ENCODE data around the gene TTBK2. TPM values are rescaled to one million over a fixed set of nuclear protein-coding genes. Genes with fewer than 3 reads are reported as not detected.

The TTBK2 gene
- total and polyA plus RNA-seq, 9 donors, result 5.2 to 28.7 (median 20.2) TPM

GRCh38 chr15:42691308-42691707 lies 229.3 kb downstream of the TTBK2 start:
- WGBS, 3 donors, result 44 to 51% (median 45%) methylated on average over 4 of the region's 4 CpGs
- Histone ChIP-seq H3K27me3 (no peaks in the 10 kb centered on the region), H3K27ac (no peak overlapping the region), H3K4me3 (no peak overlapping the region), H3K9me3 (no peaks in the 10 kb centered on the region), H3K4me1 (ENCODE audit: insufficient read depth) (no peaks in the 10 kb centered on the region), H3K36me3 (no peaks in the 10 kb centered on the region)
- intact Hi-C loops (cut with DNase I), result no loop called here
- TF ChIP-seq CTCF (IDR thresholded peaks at IDR 0.05) (no peak), EP300 (IDR thresholded peaks at IDR 0.05) (no peak), POLR2A (IDR thresholded peaks at IDR 0.05) (no peak)
- no peak for DNase-seq

Small RNA genes lying within 50 kb of the gene (small RNA-seq; reads per million reads assigned to genes)
- gene KRT8P50, result not detected

Other genes starting within 250 kb of the TTBK2 start
- 10 to 100 TPM; 16.9 to 50.6 (median 27.1) TPM for gene CDAN1, start 183.7 kb downstream of the TTBK2 start, total RNA-seq
- gene CDAN1, start 183.7 kb downstream of the TTBK2 start, polyA plus RNA-seq, result 10 to 100 TPM in 1 of 2 donors, 1 to 10 TPM in 1; 7.5 to 20.9 TPM
- gene UBR1, start 185.3 kb upstream of the TTBK2 start, total RNA-seq, result 10 to 100 TPM; 21.2 to 34.1 (median 27.0) TPM
- gene UBR1, start 185.3 kb upstream of the TTBK2 start, polyA plus RNA-seq, result 10 to 100 TPM in 1 of 2 donors, 1 to 10 TPM in 1; 7.5 to 14.6 TPM
- gene TMEM62, start 212.8 kb upstream of the TTBK2 start, total RNA-seq, result 10 to 100 TPM in 5 of 7 donors, 1 to 10 TPM in 2; 8.7 to 15.2 (median 13.8) TPM
- 10 to 100 TPM in 1 of 2 donors, 1 to 10 TPM in 1; 6.6 to 17.4 TPM for gene TMEM62, start 212.8 kb upstream of the TTBK2 start, polyA plus RNA-seq